MM.1S (cell line): ENCODE results near the gene IER2.
"Not testable (repeated sequence)": the region's sequence is repeated elsewhere in the genome, so short reads cannot be mapped to it uniquely, and the experiment has no call there.

ENCODE experiments used
- DNase-seq: peaks from one replicate; pipeline ENCODE4 v3.0.0-alpha.2; 2015
- H2AFZ ChIP-seq: fragments of 300-600 bp; sonication (generic); 2 replicates; pipeline ENCODE4 v1.6.0; 2016; ENCODE audit warnings: antibody characterized with exemption, low read length
- H3F3A ChIP-seq: fragments of 300-600 bp; sonication (generic); 2 replicates; pipeline ENCODE4 v1.6.1; 2016; ENCODE audit warnings: mild to moderate bottlenecking, antibody characterized with exemption, low read length, moderate library complexity, mixed read lengths; ENCODE audit not compliant: insufficient read depth
- H3K27ac ChIP-seq: fragments of 300-600 bp; sonication (generic); 2 replicates; pipeline ENCODE4 v1.5.1; 2016; ENCODE audit warnings: mild to moderate bottlenecking, low read length
- H3K27me3 ChIP-seq: fragments of 300-600 bp; sonication (generic); replicated peaks from 2 replicates; pipeline ENCODE4 v1.6.0; 2016; ENCODE audit warnings: low read length; ENCODE audit not compliant: insufficient read depth
- H3K36me3 ChIP-seq: fragments of 300-600 bp; sonication (generic); replicated peaks from 2 replicates; pipeline ENCODE4 v1.6.1; 2016; ENCODE audit warnings: mild to moderate bottlenecking, low read length, mixed read lengths; ENCODE audit not compliant: insufficient read depth
- H3K4me1 ChIP-seq: fragments of 300-600 bp; sonication (generic); 2 replicates; pipeline ENCODE4 v1.6.1; 2016; ENCODE audit warnings: low read length, mixed read lengths
- H3K4me2 ChIP-seq: fragments of 300-600 bp; sonication (generic); 2 replicates; pipeline ENCODE4 v1.6.0; 2016; ENCODE audit warnings: low read depth, low read length
- H3K4me3 ChIP-seq: fragments of 300-600 bp; sonication (generic); 2 replicates; pipeline ENCODE4 v1.5.1; 2016; ENCODE audit warnings: low read length, mixed read lengths
- H3K79me2 ChIP-seq: fragments of 300-600 bp; sonication (generic); 2 replicates; pipeline ENCODE4 v1.6.1; 2016; ENCODE audit warnings: mixed run types, low read length, mixed read lengths
- H3K9ac ChIP-seq: fragments of 300-600 bp; sonication (generic); 2 replicates; pipeline ENCODE4 v1.6.1; 2016; ENCODE audit warnings: low read length, mixed read lengths
- H3K9me2 ChIP-seq: fragments of 300-600 bp; sonication (generic); replicated peaks from 2 replicates; pipeline ENCODE4 v1.6.1; 2016; ENCODE audit warnings: mild to moderate bottlenecking, low read length, mixed read lengths; ENCODE audit not compliant: insufficient read depth
- H3K9me3 ChIP-seq: fragments of 300-600 bp; sonication (generic); replicated peaks from 2 replicates; pipeline ENCODE4 v1.6.1; 2016; ENCODE audit warnings: mild to moderate bottlenecking, low read length, mixed read lengths; ENCODE audit not compliant: insufficient read depth
- H4K20me1 ChIP-seq: fragments of 300-600 bp; sonication (generic); 2 replicates; pipeline ENCODE4 v1.6.1; 2016; ENCODE audit warnings: mild to moderate bottlenecking, low read length, moderate library complexity, mixed read lengths; ENCODE audit not compliant: insufficient read depth
- EZH2 ChIP-seq: fragments of 300-600 bp; sonication (generic); optimal IDR thresholded peaks from 2 replicates; pipeline ENCODE3; 2017; ENCODE audit warnings: low read depth, mild to moderate bottlenecking, antibody characterized with exemption, low read length, mixed read lengths
- EZH2phosphoT487 ChIP-seq: fragments of 300-600 bp; sonication (generic); IDR thresholded peaks from 2 replicates; pipeline ENCODE4 v1.6.1; 2018; ENCODE audit warnings: antibody characterized with exemption, low read length
- TF ChIP-seq, protein P1 (sequence below): fragments of 300-600 bp; sonication (generic); IDR thresholded peaks from 2 replicates; pipeline ENCODE4 v1.5.1; 2016; ENCODE audit warnings: antibody characterized with exemption, low read length, mixed read lengths

Gene IER2

DNA sequence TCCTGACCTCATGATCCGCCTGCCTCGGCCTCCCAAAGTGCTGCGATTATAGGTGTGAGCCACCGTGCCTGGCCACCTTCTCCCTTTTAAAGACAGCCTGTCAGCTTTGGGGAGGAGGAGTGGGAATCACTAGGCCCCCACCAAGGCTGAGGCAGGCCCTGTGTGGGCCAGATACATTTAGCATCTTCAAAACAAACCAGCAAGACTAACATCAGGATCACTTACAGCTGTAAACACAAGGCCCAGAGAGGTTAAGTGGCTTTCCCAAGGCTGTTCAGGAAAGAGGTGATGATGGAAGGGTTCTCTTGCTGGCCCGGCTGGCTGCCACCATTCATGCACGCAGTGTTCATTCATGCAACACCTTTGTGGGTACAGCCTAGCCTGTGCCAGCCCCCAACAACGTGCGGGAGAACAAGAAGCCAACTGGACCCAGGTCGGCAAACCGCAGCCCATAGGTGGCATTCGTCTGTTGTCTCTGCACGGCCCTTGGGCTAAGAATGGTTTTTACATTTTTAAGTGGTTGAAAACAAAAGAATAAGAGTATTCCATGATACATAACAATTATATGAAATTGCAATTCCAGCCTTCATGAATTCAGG, 23.0 kb downstream of the IER2 start:
- no peaks in the 10 kb centered on the region for H3K36me3 ChIP-seq
- H3K9me3 ChIP-seq = no peaks in the 10 kb centered on the region
- no peak overlapping the region for H3K4me2 ChIP-seq
- H3F3A ChIP-seq = no peaks in the 10 kb centered on the region
- no peak overlapping the region for H3K27ac ChIP-seq
- no peak for DNase-seq
- no peak overlapping the region for H3K4me3 ChIP-seq
- no peak for TF ChIP-seq EZH2phosphoT487
- TF ChIP-seq EZH2 = no peak
- TF ChIP-seq, protein P1, sequence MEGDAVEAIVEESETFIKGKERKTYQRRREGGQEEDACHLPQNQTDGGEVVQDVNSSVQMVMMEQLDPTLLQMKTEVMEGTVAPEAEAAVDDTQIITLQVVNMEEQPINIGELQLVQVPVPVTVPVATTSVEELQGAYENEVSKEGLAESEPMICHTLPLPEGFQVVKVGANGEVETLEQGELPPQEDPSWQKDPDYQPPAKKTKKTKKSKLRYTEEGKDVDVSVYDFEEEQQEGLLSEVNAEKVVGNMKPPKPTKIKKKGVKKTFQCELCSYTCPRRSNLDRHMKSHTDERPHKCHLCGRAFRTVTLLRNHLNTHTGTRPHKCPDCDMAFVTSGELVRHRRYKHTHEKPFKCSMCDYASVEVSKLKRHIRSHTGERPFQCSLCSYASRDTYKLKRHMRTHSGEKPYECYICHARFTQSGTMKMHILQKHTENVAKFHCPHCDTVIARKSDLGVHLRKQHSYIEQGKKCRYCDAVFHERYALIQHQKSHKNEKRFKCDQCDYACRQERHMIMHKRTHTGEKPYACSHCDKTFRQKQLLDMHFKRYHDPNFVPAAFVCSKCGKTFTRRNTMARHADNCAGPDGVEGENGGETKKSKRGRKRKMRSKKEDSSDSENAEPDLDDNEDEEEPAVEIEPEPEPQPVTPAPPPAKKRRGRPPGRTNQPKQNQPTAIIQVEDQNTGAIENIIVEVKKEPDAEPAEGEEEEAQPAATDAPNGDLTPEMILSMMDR = no peak
- no peaks in the 10 kb centered on the region for H4K20me1 ChIP-seq
- no peaks in the 10 kb centered on the region for H3K79me2 ChIP-seq
- no peaks in the 10 kb centered on the region for H3K4me1 ChIP-seq
- no peaks in the 10 kb centered on the region for H3K9me2 ChIP-seq
- H3K27me3 ChIP-seq = peaks cover 39% of the 10 kb centered on the region
- H2AFZ ChIP-seq = no peak overlapping the region
- H3K9ac ChIP-seq = no peak overlapping the region

DNA sequence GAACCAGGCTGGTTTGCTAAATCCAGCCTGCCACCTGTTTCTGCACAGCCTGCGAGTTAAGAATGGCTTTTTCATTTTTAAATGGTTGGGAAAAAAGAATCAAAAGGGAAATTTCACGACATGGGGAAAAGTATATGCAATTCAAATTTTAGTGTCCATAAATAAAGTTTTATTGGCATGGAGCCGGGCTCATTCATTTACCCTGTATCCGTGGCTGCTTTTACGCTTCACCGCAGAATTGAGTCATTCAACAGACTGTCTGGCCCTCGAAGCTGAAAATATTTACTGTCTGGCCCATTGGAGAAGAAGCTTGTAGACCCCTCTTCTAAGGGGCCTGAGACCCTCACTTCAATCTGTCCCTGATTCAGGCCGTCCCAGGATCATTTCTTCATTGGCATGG, 26.1 kb downstream of the IER2 start:
- peaks cover 48% of the 10 kb centered on the region for H3K27me3 ChIP-seq
- H3K4me3 ChIP-seq = no peak overlapping the region
- no peaks in the 10 kb centered on the region for H4K20me1 ChIP-seq
- no peak overlapping the region for H3K9ac ChIP-seq
- no peaks in the 10 kb centered on the region for H3K9me2 ChIP-seq
- H3K36me3 ChIP-seq = no peaks in the 10 kb centered on the region
- H3K4me1 ChIP-seq = no peaks in the 10 kb centered on the region
- no peaks in the 10 kb centered on the region for H3F3A ChIP-seq
- no peak overlapping the region for H3K4me2 ChIP-seq
- no peak for TF ChIP-seq EZH2phosphoT487
- TF ChIP-seq, protein P1 = no peak
- no peak for TF ChIP-seq EZH2
- H3K9me3 ChIP-seq = no peaks in the 10 kb centered on the region
- H3K79me2 ChIP-seq = no peaks in the 10 kb centered on the region
- DNase-seq = no peak
- no peak overlapping the region for H2AFZ ChIP-seq
- H3K27ac ChIP-seq = no peak overlapping the region

DNA sequence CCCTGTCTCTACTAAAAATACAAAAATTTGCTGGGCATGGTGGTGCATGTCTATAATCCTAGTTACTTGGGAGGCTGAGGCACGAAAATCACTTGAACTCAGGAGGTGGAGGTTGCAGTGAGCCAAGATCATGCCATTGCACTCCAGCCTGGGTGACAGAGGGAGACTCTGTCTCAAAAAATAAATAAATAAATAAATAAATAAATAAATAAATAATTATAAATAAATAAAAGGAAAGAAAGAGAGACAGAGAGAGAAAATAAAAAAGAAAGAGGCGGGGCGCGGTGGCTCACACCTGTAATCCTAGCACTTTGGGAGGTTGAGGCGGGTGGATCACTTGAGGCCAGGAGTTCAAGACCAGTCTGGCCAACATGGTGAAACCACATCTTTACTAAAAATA, 27.4 kb downstream of the IER2 start:
- not testable (repeated sequence) for H3K27ac ChIP-seq, H3K4me1 ChIP-seq, H3K9me2 ChIP-seq, H3K4me2 ChIP-seq, DNase-seq, H2AFZ ChIP-seq, H3K79me2 ChIP-seq, H3K4me3 ChIP-seq, H3F3A ChIP-seq, H3K9ac ChIP-seq, H3K9me3 ChIP-seq, H3K36me3 ChIP-seq, H4K20me1 ChIP-seq
- peaks cover 50% of the 10 kb centered on the region for H3K27me3 ChIP-seq

DNA sequence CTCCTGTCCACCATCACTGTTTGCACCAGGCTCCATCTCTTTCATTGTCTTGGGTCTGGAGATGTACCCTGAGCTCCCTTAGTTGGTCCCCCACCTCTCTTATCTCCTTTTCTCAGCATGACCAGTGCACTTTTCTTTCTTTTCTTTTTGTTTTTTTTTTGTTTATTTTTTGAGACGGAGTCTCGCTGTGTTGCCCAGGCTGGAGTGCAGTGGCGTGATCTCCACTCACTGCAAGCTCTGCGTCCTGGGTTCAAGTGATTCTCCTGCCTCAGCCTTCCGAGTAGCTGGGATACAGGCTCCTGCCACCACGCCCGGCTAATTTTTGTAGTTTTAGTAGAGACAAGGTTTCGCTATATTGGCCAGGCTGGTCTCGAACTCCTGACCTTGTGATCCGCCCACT, 28.1 kb downstream of the IER2 start:
- H3K4me1 ChIP-seq, H3K79me2 ChIP-seq, H3K36me3 ChIP-seq, H3K27ac ChIP-seq, DNase-seq, H2AFZ ChIP-seq, H4K20me1 ChIP-seq, H3K4me2 ChIP-seq, H3F3A ChIP-seq, H3K4me3 ChIP-seq, H3K9me3 ChIP-seq, H3K9me2 ChIP-seq, H3K9ac ChIP-seq: not testable (repeated sequence)
- peaks cover 45% of the 10 kb centered on the region for H3K27me3 ChIP-seq
